HG03139 (cell line): ENCODE results near the gene ATF6.
"Not testable (repeated sequence)": the region's sequence is repeated elsewhere in the genome, so short reads cannot be mapped to it uniquely, and the experiment has no call there.

ENCODE experiments used
- ATAC-seq: cut with Tn5 transposase; IDR thresholded peaks from one replicate; pipeline ENCODE4 v1.9.1; 2021; ENCODE audit not compliant: unreplicated experiment

Gene ATF6

DNA sequence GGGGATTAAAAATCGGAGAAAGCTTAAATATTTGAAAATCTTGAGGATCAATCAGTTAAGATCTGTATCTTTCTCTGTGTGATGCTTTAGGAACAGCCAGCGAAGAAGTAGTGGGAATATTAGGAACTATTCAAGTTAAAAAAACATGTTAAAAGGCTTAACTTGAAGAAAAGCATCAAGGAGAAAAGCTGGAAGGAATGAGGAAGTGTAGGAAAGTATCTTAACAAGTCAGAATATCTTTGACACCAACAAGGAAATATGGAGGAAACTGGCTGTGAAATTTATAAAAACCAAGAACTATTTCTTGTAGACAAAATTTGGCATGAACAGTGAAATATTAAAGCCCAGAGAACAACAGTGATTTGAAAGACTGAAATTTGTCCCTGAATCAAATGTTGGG lies 60.4 kb downstream of the ATF6 start:
- ATAC-seq: no peak

GRCh38 chr1:161827786-161828185 lies 61.7 kb downstream of the ATF6 start:
- ATAC-seq: no peak

GRCh38 chr1:161832299-161832907 lies 66.3 kb downstream of the ATF6 start:
- ATAC-seq: not testable (repeated sequence)

GRCh38 chr1:161834967-161835550 lies 68.9 kb downstream of the ATF6 start:
- no peak for ATAC-seq

- ATAC-seq: no peak
Observed at GRCh38 chr1:161836018-161836417, 69.9 kb downstream of the ATF6 start.

DNA sequence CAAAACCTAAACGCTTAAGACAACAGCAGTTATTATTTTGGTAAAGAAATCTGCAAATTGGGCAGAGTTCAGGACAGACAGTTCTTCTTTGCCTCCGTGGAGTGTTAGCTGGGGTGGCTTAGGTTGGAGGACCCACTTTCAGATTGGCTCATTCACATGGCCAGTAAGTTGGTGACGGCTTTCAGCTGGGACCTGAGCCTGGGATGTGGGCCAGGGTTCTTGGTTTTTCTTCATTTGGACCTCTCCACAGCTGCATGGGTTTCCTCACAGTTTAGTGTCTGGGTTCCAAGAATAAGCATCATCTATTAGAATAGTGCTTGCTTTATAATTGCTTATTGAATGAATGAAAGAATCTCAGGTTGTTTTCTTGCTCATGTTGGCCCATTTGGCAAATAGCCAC lies 72.2 kb downstream of the ATF6 start:
- no peak for ATAC-seq

DNA sequence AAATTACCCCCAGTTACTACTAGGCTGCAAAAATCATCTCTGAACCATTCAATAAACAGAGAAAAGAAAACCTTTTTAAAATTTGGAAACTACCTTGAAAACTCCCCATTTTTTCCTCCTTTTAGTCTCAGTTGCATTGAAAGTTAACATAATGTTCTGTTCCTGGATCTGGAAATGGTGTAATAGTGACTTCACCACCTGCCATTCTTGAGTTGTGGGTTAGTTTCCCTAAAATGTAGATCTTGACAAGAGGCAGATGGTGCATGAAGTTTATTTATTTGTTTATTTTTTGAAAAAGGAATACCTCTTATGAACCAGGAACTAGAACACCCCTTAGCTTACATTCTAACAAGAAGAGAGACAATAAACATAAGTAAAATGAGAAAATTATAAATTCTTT lies 72.8 kb downstream of the ATF6 start:
- no peak for ATAC-seq

DNA sequence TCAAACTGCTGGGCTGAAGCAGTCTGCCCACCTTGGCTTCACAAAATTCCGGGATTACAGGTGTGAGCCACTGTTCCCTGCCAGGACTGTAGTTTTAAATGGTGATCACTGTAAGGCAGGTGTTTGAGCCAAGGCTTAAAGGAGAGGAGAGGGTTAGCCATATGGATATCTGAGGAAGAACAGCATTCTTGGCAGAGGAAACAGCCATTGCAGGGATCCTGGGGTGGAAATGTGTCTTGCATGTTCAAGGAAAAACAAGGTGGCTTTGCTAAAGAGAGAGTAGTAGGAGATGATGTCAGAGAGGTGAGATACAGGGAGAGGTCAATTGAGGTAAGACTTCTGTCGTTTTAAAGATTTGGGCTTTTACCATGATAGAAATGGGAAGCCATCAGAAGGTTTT lies 73.5 kb downstream of the ATF6 start:
- no peak for ATAC-seq

DNA sequence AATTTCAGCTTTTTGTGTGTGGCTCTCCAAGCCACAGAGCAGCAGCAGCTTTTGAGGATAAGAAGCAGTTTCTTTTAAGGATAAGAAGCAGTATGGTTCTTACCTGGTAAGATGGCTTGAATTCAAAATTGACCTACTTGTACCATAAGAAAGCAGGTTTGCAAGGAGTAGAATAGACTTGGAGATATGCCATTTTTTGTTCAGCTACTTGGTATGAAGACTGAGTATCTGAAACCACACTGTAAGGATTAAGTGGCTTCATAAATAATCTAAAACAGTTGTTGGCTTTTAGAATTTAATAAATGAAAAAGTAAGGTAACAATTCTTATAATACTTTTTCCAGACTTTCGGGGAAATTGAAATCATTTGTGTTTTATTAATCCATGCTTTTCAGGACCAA lies 74.2 kb downstream of the ATF6 start:
- no peak for ATAC-seq

DNA sequence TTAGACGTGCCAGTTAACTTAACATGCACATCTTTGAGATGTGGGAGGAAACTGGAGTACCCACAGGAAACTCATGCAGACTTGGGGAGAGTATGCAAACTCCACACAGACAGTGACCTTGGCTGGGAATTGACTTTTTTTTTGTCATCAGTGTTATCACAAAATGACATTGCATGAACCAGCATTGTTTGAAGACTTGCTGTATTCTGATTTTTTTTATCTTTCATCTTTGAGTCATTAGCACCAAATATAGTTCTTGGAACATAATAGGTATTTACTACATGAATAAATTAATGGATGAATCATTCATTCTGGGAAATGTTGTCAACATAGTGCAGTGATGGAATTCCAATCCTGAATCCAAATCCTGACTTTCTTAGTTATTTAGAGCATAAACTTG lies 77.0 kb downstream of the ATF6 start:
- ATAC-seq: no peak

GRCh38 chr1:161844696-161845095 lies 78.6 kb downstream of the ATF6 start:
- no peak for ATAC-seq

- no peak for ATAC-seq
Observed at GRCh38 chr1:161848676-161849075, 82.6 kb downstream of the ATF6 start.

- no peak for ATAC-seq
Observed at GRCh38 chr1:161849518-161849917, 83.4 kb downstream of the ATF6 start.

DNA sequence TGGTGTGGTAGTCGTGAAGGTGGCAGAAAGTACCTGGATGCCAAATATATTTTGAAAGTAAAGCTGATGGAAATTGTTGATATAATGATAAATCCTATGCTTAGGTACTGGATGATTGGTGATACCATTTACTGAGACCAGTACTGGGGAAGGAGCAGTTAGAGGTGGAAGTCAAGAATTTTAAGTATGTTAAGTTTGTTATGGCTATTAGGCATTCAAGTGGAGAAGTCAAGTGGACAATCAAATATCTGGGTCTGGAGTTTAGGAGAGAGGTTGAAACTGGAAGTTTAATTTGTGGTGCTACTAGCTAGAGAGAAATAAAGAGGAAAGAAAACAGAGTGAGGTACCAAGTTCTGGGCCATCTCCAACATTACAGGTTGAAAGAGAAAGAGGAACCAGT lies 89.1 kb downstream of the ATF6 start:
- no peak for ATAC-seq

- ATAC-seq: no peak
Observed at GRCh38 chr1:161858271-161858670, 92.2 kb downstream of the ATF6 start.

GRCh38 chr1:161863549-161863948 lies 97.4 kb downstream of the ATF6 start:
- ATAC-seq: no peak

DNA sequence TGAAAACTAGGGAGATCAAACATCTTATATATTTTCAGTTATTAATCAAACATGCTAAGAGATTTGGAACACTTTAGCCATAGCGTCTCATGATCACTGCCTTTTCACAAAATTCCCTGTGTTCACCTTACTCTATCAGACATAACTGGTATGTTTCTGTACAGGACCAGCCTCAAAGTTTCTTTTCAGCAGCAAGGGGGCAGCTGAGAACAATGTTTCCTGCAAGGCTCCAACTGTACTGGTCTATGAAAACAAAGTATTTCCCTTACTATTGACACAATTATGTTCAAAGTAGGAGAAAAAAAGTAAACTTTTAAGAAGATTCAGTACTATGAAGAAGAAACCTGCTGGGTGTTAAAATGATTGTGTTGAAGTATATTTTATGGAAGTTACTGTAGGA lies 98.5 kb downstream of the ATF6 start:
- ATAC-seq: no peak

GRCh38 chr1:161866241-161866640 lies 100.1 kb downstream of the ATF6 start:
- ATAC-seq: no peak

- no peak for ATAC-seq
Observed at GRCh38 chr1:161868832-161869231, 102.7 kb downstream of the ATF6 start.

GRCh38 chr1:161869291-161869690 lies 103.2 kb downstream of the ATF6 start:
- ATAC-seq: no peak

GRCh38 chr1:161872506-161872905 lies 106.4 kb downstream of the ATF6 start:
- ATAC-seq: no peak

- ATAC-seq: no peak
Observed at GRCh38 chr1:161879261-161879660, 113.1 kb downstream of the ATF6 start.

DNA sequence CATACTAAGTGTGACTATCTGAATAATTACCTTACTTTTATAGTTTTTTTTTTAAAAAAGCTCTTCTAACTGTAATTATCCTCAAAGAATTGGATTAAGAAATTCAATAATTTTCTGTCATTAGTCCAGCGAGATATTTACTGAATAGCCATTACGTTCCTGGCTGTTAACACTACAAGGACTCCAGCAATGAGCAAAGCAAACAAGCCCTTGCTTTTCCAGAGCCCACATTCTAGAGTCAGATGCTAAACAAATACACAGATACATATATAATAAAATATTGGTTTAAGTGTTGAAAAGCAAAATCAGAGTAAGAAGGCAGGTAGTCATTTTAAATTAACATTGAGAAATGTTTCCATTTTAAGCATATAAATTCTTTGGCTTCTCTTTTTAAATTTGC lies 118.4 kb downstream of the ATF6 start:
- no peak for ATAC-seq
